ENCODE measurements around the gene VPS25.
"Not testable (repeated sequence)": the region's sequence is repeated elsewhere in the genome, so short reads cannot be mapped to it uniquely, and the experiment has no call there.

VPS25 gene

DNA sequence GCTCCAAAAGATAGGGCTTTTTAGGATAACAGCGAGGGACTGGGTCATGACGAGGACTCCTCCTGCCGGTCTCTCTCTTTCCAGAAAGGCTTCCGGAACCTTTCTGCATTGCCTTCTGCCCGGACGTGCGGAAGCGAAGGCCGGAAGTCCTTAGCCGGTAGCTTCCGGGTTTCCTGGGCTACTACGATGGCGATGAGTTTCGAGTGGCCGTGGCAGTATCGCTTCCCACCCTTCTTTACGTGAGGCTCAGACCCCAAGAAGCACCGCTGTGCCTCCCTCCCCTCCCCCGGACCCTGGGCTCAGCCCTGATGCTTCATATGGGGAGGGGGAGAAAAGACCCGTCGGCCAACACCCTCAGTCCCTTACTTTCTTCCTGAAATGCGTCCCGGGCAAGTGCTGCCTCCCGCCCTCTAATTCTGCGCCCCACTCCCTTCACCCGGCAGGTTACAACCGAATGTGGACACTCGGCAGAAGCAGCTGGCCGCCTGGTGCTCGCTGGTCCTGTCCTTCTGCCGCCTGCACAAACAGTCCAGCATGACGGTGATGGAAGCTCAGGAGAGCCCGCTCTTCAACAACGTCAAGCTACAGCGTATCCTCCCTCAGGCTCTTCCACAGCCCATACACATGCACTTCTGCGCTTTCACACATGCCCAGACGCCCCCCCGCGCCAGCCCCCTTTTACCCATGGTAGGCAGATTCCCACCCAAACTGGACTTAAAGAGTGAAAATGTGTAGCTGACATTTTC is at the start of gene VPS25:
Gene VPS25 (plus strand): TSS at position 160 of the 746 bp plus-strand sequence. CDS start 27 bp downstream, at position 187.
- DNase-seq (ENCODE audit: low read depth), result peak; percentile 83

DNA sequence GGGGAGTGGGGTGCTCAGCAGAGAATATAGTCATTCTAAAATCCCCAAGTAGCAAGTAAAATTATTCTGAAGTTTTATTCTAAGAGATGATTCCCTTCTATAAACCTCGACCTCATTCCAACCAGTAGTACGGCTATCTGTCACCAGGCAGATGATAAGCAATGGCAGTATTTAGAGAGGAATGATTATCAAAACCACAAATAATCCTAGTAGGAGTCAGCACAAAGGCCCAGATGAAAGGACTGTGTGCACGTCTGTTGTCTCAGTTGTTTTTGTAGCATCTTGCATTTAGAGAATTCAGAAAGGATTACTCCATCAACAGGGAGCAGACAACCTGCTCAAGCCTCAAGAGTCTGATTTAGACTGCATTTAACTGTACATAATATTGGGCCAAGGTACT is 49.6 kb upstream of the VPS25 start:
- no peak for DNase-seq (ENCODE audit: low read depth)

DNA sequence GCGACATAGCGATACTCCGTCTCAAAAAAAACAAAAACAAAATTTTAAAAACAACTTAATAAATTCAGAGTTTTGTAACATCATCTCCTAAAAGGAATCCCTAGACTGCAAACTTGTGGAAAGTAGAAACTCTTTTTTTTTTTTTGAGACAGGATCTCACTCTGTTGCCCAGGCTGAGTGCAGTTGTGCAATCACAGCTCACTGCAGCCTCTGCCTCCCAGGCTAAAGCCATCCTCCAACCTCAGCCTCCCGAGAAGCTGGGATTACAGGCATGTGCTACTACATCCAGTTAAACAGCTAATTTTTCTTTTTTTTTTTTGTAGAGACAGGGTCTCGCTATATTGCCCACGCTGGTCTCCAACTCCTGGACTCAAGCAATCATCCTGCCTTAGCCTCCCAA is 48.1 kb upstream of the VPS25 start:
- DNase-seq (ENCODE audit: low read depth), result no peak

DNA sequence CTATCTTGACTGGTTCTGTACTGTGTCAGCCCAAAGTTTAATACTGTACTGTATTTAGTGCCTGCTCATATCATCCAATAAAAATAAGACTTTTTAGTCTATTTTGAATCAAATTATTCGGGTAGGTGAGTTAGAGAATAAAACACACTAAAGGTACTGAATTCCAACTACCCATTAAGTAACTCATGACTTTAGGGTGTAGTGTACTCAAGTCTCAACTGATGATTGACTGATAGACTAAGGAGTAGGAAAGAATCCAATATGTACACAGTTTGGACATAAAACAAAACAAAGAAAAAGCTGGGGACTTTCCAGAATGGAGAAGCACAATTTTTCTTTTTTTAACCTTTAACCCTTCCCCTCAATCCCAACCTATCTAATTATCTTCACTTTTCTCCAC is 32.5 kb upstream of the VPS25 start:
- no peak for DNase-seq (ENCODE audit: low read depth)

DNA sequence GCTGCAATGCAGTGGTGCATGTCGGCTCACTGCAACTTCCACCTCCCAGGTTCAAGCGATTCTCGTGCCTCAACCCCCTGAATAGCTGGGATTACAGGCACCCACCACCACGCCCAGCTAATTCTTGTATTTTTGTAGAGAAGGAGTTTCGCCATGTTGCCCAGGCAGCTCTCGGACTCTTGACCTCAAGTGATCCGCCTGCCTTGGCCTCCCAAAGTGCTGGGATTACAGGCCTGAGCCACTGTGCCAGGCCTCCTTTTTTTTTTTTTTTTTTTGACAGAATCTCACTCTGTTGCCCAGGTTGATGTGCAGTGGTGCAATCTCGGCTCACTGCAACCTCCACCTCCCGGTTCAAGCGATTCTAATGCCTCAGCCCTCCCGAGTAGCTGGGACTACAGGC is 30.3 kb upstream of the VPS25 start:
- not testable (repeated sequence) for DNase-seq (ENCODE audit: low read depth)

DNA sequence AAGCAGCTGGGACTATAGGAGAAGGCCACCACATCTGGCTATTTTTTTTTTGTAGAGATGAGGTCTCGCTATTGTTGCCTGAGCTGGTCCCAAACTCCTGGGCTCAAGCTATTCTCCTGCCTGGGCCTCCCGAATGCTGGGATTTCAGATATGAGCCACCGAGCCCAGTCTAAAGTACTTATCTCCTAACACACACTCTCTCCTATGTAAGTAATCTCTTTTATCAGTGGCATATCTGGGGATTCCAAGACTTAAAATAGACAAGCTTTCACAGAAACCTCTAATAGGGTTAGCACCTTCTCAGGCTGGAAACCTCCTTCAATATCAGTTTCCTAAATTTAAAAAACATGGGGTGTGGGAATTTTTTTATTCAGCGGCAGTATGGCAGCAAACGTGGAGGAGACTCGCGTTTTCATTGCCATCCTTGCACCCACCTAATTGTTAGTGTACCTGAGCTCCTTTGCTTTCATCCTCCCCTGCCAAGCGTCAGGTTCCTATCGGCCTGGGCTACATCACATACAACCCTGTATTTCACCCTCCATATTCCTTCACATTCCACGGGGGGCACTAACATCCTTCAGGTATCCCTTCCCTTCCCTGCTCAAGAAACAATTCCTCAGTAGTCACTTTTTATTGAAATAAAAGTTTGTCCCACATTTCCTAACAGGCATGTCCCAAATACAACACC is 29.5 kb upstream of the VPS25 start:
- no peak for DNase-seq (ENCODE audit: low read depth)

DNA sequence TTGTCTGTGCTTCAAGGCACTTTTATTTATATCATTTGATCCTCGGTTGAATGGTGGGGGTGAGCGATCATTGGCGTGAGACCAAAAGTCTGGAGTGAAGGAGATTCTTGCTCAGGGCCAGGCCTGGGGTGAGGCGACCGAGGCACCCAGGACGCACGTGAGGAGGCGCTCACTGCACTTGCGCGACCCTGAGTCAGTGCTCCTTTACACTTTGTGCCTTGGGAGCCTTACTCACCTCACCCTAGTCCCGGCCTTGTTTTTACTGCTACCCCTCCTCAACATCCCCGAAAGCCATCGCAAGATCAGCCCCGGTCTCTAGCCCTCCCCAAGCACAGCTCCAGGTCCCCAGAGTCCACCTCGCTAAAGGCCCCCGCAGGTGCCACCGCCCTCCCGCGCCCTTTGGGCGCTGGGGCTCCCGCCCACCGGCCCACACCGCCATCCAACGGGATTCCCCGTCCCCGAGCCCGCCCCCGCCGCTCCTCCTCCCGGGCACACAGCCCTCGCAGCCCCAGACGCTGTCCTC is 28.9 kb upstream of the VPS25 start:
- peak; percentile 35 for DNase-seq (ENCODE audit: low read depth)

DNA sequence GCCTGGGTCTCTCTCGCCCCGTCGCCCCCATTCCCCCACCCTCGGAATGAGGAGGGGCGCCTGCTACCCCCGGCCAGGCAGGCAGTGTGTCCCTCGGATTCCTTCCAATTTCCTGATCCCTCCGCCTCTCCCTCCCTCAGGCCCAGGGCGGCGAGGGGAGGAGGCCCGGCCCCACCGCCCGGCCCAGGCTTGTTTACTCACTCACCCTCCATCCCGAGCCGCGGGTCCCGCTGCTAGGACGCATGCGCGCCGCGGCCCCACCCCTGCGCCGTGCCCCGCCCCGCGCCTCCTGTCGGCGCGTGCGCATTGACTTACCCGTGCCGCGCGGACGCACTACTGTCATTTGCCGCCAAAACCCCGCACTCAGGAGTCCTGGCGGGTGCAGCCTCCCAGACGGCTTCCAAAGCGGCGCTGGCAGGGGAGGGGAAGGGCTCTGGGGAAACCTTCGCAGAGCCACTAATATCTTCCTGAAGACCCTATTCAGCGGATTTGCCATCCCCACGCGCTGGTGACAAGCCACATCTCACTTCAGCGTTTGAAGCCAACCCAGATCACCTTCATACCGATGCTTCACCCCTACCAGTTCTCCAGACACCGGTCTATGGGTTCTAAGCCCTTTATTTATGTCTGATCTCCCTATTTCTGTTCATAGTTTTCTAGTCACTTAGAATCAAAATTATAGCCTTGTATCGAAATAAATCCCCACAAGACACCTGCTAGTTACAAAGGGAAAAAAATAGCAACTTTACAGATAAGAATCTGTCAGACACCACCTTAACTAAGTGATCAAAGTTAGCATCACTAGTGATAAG is 28.2 kb upstream of the VPS25 start, which contains the start of gene EZH1:
Gene EZH1 (minus strand): TSS at position 235 of the 812 bp plus-strand sequence. CDS start 16,099 bp downstream, outside the sequence.
- peak; percentile 75 for DNase-seq (ENCODE audit: low read depth)

DNA sequence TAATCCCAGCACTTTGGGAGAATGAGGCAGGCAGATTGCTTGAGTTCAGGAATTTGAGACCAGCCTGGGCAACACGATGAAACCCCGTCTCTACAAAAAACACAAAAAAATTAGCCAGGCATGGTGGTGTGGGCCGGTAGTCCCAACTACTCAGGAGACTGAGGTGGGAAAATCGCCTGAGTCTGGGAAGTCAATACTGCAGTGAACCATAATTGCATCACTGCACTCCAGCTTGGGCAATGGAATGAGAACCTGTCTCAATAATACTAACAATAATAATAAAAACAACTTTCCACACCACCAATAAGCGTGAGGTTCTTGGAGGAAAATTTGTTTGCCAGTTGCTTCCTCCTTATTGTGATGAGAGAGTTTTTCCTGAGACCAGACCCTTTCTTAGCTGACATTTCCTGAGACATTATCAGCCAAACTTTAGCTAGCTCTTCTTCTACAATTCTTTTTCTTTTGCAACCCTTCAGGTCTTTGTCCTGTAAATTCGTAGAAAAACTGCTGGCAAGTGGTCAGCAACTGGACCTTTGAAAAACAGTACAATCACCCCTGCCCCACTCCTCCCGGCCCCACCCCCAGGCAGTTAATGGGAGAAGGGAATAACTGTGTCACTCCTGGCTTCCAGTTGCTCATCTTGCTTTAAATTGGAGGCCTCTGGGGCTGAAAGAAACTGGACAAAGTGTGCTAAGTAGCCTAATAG is 24.9 kb upstream of the VPS25 start:
- no peak for DNase-seq (ENCODE audit: low read depth)

DNA sequence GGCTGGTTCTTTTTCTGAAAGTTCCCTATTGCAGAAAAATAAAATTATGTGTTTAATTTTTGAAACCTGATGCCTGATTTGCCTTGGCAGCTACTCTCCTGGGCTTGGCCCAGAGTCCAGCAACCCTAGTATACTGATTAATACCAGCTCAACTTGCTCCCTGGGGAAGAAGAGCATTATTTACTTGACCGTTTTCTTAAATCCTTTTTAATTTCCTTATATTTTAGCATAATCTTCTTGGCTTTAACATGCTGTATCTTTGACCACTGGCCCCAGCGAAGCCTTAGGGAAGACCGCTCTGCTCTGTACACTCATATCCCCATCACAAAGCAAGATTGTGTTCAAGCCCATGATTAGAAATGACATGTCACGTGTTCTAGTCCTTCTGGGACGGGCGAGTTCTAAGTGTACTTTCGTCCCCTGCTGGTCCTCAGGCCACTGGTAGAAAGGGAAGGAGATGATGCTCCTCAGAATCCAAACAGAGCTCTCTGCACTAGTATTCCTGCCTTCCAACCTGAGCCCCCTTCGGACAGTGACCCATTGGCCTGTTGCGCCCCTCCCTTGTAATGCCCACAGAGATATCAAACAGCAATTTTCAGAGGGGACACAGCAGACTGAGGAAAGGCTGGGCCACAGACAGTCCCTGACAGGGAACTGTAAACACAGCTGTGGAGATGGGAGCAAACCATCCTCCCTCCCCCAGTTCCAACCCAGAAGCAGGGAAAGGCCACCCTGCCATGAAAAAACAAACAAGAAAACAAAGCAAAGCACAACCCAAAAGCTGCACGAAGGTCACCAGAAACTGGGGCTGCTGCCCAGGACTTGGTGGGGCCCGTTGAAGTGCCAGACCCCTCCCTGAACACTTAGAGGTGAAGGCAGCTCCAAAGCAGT is 24.1 kb upstream of the VPS25 start:
- peak; percentile 43 for DNase-seq (ENCODE audit: low read depth)

DNA sequence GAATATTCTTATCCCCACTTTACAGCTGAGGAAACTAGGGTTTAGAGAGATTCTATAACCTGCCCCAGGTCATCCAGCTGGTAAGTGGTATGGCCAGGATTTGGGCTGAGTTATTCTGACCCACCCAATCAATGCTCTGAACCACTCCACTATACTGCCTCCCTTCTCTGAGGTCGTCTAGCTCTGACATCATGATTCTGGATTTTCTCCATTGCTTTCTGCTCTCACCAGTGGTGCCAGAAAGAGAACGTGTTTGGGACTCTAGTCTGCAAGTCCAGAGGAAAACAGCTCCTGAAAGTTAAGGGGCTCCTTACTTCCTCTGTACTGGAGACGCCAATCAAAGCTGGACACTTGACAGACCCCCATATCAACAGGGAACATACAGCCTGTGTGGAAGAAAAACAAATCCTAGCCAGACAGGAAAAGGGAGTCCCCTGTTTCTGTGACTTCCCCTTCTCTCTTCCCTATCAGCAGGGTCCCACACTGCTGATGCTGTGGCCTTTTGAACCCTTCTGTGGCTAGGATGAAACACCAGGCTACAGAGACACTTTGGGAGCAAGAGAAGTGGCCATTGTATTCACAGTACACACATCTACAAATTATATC is 22.4 kb upstream of the VPS25 start:
- DNase-seq (ENCODE audit: low read depth), result no peak

DNA sequence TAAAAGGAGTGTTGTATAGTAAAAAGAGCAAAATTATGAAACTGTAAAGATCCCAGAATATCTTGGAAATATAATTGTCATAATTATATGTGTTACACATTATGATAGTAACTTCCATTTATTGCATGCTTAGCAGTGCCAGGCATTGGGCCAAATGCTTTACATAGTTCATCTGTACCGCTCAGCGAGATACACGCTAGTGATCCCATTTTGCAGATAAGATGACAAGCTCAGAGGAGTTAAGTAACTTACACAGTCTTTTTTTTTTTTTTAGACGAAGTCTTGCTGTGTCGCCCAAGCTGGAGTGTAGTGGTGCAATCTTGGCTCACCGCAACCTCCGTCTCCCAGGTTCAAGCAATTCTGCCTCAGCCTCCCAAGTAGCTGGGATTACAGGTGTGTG is 21.6 kb upstream of the VPS25 start:
- DNase-seq (ENCODE audit: low read depth), result no peak

DNA sequence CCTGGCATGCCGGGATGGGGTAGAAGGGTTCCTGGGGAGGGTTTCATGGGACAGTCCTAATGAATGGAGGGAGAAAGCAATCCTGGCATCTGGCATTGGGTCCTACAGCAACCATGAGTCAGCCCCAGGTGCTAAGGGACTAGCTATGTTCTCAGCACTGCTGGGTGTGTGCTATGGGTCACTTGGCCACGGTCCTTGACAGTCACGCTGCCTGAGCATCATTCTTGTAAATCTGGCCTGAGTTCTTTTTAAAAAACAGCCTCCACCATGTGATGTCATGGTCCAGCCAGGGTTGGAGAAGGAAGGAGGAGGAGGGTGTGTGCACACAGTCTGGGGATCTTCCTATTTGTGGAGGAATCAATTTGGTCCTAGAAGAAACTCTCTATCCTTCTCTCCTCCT is 18.5 kb upstream of the VPS25 start:
- peak; percentile 77 for DNase-seq (ENCODE audit: low read depth)

DNA sequence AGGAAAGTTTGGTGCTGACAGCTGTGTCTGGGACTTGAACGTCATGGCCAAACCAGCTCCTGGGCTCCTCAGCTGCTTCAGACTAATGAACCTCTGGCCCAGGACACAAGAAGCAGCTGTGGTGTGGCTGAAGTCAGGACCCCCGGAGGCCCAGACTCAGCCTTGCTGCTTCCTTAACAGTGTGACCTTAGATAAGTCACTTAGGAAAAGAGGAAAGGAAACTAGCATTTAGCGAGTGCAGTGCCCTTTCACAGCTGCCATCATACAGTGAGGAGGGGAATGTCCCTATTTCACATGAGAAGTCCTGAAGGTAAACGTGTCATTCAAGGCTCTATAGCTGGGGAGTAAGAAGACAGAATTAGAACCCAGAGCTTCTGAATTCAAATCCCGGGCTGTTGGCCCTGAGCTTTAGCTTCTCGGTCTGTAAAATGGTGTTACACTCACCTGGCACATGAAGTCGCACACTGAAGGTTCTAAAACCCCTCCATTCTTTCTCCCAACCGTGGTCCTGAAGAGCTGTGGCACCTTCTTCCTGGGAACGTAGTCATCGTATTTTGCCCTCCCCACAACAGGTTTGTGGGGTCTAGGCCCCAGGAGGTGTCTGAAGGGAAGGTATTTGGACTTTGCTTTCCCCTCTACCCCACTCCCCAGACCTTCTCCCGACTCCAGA is 13.1 kb upstream of the VPS25 start:
- DNase-seq (ENCODE audit: low read depth), result no peak

DNA sequence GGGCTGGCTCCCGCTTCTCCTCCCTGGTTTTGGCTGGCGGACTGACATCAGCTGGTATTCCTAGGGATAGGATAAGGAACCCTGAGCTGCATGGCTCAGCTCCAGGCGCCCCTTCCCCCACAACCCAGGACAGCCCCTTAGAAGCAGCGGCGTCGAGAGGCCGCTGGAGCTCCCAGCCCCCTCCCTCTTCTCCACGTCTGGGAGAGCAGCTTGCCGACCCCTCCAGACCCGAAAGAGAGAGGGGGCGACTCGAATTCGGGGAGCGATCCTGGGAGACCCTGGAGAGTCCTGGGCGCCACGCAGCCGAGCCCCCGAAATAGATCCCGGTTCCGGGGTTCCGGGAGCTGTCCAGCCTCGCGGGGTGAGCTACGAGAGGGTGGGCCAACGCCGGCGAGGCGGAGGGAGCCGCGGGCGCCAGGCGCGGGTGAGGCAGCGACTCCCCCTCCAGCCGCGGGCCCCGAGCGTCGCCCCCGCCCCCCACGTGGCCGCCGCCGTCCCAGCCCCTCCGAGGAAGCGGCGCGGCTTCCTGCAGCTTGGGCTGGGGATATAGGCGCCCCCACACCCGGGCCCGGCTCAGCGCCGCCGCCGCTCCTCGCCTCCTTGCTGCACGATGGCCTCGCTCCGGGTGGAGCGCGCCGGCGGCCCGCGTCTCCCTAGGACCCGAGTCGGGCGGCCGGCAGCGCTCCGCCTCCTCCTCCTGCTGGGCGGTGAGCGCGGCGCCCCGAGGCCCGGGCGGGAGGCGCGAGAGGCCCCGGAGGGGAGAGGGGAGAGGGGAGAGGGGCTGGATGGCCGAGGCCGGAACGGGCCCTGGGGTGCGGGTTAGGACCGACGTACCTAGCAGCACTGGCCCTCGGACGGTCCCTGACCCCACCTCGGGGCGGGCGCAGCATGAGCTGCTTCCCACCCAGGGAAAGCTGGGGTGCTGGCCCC is 12.3 kb upstream of the VPS25 start, which contains the start of gene RAMP2:
Gene RAMP2 (plus strand): TSS at position 576 of the 930 bp plus-strand sequence. CDS start 35 bp downstream, at position 611.
- no peak for DNase-seq (ENCODE audit: low read depth)

DNA sequence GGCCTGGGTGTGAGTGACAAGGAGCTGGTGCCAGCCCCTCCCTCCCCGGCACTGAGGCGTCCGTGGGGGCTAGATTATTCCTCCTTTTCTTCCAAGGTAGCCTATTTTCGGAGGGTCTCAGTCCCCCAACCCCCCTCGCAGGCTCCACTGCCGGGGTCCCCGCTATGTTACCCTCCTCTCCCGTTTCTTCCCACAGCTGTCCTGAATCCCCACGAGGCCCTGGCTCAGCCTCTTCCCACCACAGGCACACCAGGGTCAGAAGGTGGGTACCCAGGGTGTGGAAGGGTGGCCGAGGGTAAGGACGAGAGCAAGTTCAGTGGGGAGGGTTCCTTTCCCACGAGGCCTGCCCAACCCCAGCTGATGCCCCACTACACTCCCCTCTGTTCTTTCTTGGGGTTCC is 11.6 kb upstream of the VPS25 start:
- DNase-seq (ENCODE audit: low read depth), result no peak

DNA sequence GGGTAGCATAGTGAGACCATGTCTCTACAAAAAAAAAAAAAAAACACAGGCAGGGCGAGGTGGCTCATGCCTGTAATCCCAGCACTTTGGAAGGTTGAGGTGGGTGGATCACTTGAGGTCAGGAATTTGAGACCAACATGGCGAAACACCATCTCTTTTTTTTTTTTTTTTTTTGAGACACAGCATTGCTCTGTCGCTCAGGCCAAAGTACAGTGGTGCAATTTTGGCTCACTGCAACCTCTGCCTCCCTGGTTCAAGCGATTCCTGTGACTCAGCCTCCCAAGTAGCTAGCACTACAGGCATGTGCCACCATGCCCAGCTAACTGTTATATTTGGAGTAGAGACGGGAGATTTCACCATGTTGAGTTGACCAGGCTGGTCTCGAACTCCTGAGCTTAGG is 7.1 kb upstream of the VPS25 start:
- DNase-seq (ENCODE audit: low read depth), result no peak

DNA sequence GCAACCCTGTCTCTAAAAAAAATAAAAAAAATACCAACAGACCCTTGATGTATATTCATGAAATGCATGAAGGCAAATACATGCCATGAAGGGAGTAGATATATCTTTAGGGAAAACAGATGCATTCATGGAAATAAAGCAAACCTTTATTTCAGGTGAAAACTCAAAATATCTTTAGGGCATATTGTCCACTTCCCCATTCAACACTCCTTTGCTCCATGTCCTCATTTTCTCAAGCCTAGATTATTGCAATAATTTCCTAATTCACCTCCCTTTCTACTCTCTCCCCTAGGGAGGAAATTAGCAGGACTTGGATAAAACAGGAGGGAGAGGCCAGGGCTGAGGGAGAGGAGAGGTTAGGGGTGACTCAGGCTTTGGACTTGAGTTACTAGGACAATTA is 5.7 kb upstream of the VPS25 start:
- no peak for DNase-seq (ENCODE audit: low read depth)

All from stromal cell of bone marrow (primary cell).